ENCODE measurements around the gene FBXL2. TPM values are rescaled to one million over a fixed set of nuclear protein-coding genes. Genes with fewer than 3 reads are reported as not detected.
"Not testable (repeated sequence)": the region's sequence is repeated elsewhere in the genome, so short reads cannot be mapped to it uniquely, and the experiment has no call there.

FBXL2 gene
- total RNA-seq, 2 experiments from 2014 or later, result not detected

DNA sequence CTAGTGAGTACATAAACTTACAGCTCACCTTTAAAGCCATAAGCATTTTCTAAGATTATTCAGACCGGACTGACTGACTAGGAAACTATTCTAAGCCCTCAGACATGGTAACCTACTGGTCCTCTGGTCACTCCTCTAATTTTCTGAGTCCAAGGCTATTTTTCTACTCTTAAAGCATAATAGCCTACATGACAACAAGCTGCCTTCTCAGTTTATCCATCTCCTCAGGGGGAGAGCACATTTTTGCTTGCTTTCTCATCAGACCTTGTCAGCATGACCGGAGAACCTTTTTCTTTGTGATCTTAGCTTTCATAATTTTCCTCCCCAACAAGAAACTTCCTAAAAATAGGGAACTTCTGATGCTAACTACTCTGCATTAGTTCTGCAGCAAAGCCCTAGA is 124.5 kb downstream of the FBXL2 start:
- H3K27ac Mint-ChIP-seq, result no peak overlapping the region
- CTCF ChIA-PET, result interaction anchor here (1.1 kb wide), 1 partner anchor 15 kb away, joined by 3 read pairs; no protein-coding TSS in a partner anchor
- no peaks in the 10 kb centered on the region for H3K27me3 Mint-ChIP-seq
- ATAC-seq (no peak), DNase-seq (no peak)
- no peaks in the 10 kb centered on the region for H3K9me3 Mint-ChIP-seq (ENCODE audit: low read depth)
- no peak overlapping the region for H3K4me3 Mint-ChIP-seq
- no peaks in the 10 kb centered on the region for H3K4me1 Mint-ChIP-seq
- peaks cover 51% of the 10 kb centered on the region for H3K36me3 Mint-ChIP-seq

GRCh38 chr3:33402936-33403335 is 125.7 kb downstream of the FBXL2 start:
- Mint-ChIP-seq H3K4me3 (no peak overlapping the region), H3K27ac (no peak overlapping the region), H3K9me3 (ENCODE audit: low read depth) (no peaks in the 10 kb centered on the region), H3K4me1 (no peaks in the 10 kb centered on the region), H3K27me3 (no peaks in the 10 kb centered on the region), H3K36me3 (peaks cover 47% of the 10 kb centered on the region)
- no peak for DNase-seq
- ATAC-seq, result no peak
- CTCF ChIA-PET, result interaction anchor here (1.8 kb wide), 1 partner anchor 30 kb away, joined by 5 read pairs; no protein-coding TSS in a partner anchor

DNA sequence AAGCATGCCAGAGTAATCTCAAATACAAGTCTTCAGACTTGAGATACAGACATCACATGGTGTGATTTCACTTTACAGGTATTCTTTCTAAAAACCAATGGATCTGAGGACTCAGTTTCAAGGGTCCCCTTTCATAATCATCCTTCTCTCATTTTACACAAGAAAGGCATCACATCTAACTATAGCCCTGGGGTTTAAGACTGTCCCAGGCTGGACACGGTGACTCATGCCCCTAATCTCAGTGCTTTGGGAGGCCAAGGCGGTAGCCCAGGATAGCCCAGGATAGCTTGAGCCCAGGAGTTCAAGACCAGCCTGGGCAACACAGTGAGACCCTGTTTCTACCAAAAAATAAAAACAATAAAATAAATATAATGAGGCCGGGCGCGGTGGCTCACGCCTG is 126.5 kb downstream of the FBXL2 start:
- no peak for DNase-seq
- no peak for ATAC-seq
- Mint-ChIP-seq H3K36me3 (peaks cover 47% of the 10 kb centered on the region), H3K27me3 (no peaks in the 10 kb centered on the region), H3K4me1 (no peaks in the 10 kb centered on the region), H3K9me3 (ENCODE audit: low read depth) (no peaks in the 10 kb centered on the region), H3K27ac (no peak overlapping the region), H3K4me3 (no peak overlapping the region)
- CTCF ChIA-PET, result interaction anchor here (1.8 kb wide), 1 partner anchor 31 kb away, joined by 5 read pairs; no protein-coding TSS in a partner anchor

- DNase-seq; H3K4me3 Mint-ChIP-seq; CTCF ChIA-PET; H3K27ac Mint-ChIP-seq; H3K4me1 Mint-ChIP-seq; H3K27me3 Mint-ChIP-seq; H3K9me3 Mint-ChIP-seq (ENCODE audit: low read depth); ATAC-seq: not testable (repeated sequence)
- peaks cover 58% of the 10 kb centered on the region for H3K36me3 Mint-ChIP-seq
These were observed 133.6 kb downstream of the FBXL2 start for GRCh38 chr3:33410816-33411215.

DNA sequence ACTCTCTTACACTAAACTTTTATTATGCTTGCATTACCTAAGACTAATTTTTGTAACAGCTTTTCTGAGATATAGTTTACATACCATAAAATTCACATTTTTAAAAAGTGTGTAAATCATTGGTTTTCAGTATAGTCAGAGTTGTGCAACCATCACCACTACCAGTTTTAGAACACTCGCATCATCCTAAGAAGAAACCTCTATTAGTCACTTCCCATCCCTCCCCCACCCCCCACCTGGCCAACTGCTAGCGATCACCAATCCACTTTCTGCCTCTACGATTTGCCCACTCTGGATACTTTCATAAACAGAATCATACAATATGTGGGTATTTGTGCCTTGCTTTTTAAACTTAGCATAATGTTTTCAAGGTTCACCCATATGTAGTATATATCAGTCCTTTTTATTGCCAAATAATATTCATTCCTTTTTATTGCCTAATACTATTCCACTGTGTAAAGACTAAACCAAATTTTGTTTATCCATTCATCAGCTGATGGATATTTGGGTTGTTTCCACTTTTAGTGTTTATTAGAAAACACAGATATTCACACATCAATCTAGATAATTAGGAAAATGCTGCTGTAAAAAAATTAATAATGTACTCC is 139.9 kb downstream of the FBXL2 start:
- no peaks in the 10 kb centered on the region for H3K9me3 Mint-ChIP-seq (ENCODE audit: low read depth)
- no peak overlapping the region for H3K4me3 Mint-ChIP-seq
- H3K4me1 Mint-ChIP-seq, result peaks cover 18% of the 10 kb centered on the region
- DNase-seq, result no peak
- no peaks in the 10 kb centered on the region for H3K27me3 Mint-ChIP-seq
- peaks cover 65% of the 10 kb centered on the region for H3K36me3 Mint-ChIP-seq
- CTCF ChIA-PET, result interaction anchor here (1.4 kb wide), 1 partner anchor 13 kb away, joined by 3 read pairs; no protein-coding TSS in a partner anchor
- no peak for ATAC-seq
- H3K27ac Mint-ChIP-seq, result no peak overlapping the region

DNA sequence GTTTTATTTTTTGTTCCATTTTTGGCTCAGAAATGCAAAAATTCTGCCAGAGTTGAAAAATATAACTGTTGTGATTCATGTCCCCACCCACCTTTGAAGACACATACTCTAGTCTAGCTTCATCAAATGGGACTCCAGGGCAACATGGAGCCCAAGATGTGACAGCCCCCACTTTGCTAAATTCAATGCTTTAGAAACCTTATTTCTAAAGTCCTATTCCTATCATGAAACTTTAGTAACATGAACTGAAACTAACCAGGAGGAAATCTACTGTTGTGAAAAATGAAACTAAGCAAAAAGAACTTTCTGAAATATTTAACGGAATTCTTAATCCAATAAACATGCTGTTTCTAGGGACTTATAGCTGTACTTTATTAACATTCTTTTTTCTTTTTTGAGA is 142.7 kb downstream of the FBXL2 start:
- ATAC-seq (no peak), DNase-seq (no peak)
- peak overlapping the region; percentile 79 for H3K27ac Mint-ChIP-seq
- H3K4me3 Mint-ChIP-seq, result no peak overlapping the region
- no peaks in the 10 kb centered on the region for H3K27me3 Mint-ChIP-seq
- H3K36me3 Mint-ChIP-seq, result peaks cover 56% of the 10 kb centered on the region
- CTCF ChIA-PET, result interaction anchor here (0.7 kb wide), 3 partner anchors 19 to 367 kb away, joined by 3 read pairs; no protein-coding TSS in a partner anchor
- peaks cover 18% of the 10 kb centered on the region for H3K4me1 Mint-ChIP-seq
- H3K9me3 Mint-ChIP-seq (ENCODE audit: low read depth), result no peaks in the 10 kb centered on the region

- Mint-ChIP-seq H3K4me3 (no peak overlapping the region), H3K27me3 (no peaks in the 10 kb centered on the region), H3K9me3 (ENCODE audit: low read depth) (no peaks in the 10 kb centered on the region), H3K27ac (no peak overlapping the region), H3K4me1 (peaks cover 18% of the 10 kb centered on the region), H3K36me3 (peaks cover 53% of the 10 kb centered on the region)
- no peak for ATAC-seq
- CTCF ChIA-PET, result no interaction called here
- no peak for DNase-seq
These were observed 143.7 kb downstream of the FBXL2 start for GRCh38 chr3:33420966-33421365.

DNA sequence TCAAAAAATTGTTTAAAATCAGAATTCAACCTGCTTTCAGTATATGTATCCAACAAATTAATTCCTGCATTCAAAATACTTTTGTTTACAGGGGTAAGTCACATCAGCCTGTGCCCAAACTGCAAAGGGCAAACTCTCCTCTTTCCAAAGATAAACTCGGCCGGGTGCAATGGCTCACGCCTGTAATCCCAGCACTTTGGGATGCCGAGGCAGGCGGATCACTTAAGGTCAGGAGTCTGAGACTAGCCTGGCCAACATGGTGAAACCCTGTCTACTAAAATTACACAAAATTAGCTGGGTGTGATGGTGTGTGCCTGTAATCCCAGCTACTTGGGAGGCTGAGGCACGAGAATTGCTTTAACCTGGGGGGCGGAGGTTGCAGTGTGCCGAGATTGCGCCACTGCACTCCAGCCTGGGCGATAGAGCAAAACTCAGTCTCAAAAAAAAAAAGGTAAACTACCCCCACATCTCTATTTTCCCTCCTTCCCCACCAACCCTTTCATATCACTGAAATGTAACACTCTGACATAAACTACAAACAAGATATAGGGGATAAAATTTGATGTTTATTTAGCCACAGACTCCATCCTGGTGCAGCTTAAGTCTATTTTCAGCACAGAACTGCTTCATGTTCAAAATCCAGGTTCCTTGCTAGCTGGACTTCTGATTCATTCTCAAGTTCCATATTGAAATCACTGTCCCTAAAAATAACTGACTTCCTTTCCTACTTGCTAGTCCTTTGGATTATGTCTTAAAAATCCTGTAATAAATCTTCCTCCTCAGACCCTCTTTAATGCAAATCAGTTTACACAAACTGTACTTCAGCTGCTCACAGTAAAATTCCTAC is 147.6 kb downstream of the FBXL2 start:
- no peak for DNase-seq
- Mint-ChIP-seq H3K4me3 (no peak overlapping the region), H3K36me3 (peaks cover 29% of the 10 kb centered on the region), H3K9me3 (ENCODE audit: low read depth) (no peaks in the 10 kb centered on the region), H3K27me3 (no peaks in the 10 kb centered on the region), H3K27ac (no peak overlapping the region), H3K4me1 (peaks cover 21% of the 10 kb centered on the region)
- no peak for ATAC-seq
- CTCF ChIA-PET, result no interaction called here

DNA sequence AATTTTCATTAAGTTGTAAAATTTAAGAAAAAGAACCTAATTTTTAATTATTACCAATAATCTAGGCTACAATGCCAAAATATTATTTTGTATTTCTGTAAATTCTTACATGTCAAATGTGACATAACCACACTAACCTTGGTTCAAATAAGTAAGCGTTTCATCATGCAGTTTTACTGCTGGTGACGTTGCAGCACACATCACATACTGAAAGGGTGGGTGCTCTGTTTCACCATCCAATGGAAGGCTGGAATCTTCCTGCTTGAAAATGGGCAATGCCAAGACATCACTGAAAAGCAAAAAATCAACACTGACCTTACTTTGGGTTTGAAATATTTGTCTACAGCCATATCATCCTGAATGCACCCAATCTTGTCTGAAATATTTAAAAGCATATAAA is 148.2 kb downstream of the FBXL2 start:
- Mint-ChIP-seq H3K27ac (no peak overlapping the region), H3K36me3 (peaks cover 26% of the 10 kb centered on the region), H3K4me1 (peaks cover 24% of the 10 kb centered on the region), H3K27me3 (no peaks in the 10 kb centered on the region), H3K9me3 (ENCODE audit: low read depth) (no peaks in the 10 kb centered on the region), H3K4me3 (no peak overlapping the region)
- CTCF ChIA-PET, result interaction anchor here (1.1 kb wide), 1 partner anchor 14 kb away, joined by 3 read pairs; no protein-coding TSS in a partner anchor
- ATAC-seq, result no peak
- no peak for DNase-seq

- CTCF ChIA-PET, result interaction anchor here (1.1 kb wide), 1 partner anchor 13 kb away, joined by 3 read pairs; no protein-coding TSS in a partner anchor
- ATAC-seq, result no peak
- H3K4me1 Mint-ChIP-seq, result peaks cover 31% of the 10 kb centered on the region
- no peaks in the 10 kb centered on the region for H3K9me3 Mint-ChIP-seq (ENCODE audit: low read depth)
- H3K27ac Mint-ChIP-seq, result no peak overlapping the region
- no peak overlapping the region for H3K4me3 Mint-ChIP-seq
- peaks cover 23% of the 10 kb centered on the region for H3K36me3 Mint-ChIP-seq
- DNase-seq, result no peak
- H3K27me3 Mint-ChIP-seq, result no peaks in the 10 kb centered on the region
These were observed 148.8 kb downstream of the FBXL2 start for GRCh38 chr3:33426068-33426467.

DNA sequence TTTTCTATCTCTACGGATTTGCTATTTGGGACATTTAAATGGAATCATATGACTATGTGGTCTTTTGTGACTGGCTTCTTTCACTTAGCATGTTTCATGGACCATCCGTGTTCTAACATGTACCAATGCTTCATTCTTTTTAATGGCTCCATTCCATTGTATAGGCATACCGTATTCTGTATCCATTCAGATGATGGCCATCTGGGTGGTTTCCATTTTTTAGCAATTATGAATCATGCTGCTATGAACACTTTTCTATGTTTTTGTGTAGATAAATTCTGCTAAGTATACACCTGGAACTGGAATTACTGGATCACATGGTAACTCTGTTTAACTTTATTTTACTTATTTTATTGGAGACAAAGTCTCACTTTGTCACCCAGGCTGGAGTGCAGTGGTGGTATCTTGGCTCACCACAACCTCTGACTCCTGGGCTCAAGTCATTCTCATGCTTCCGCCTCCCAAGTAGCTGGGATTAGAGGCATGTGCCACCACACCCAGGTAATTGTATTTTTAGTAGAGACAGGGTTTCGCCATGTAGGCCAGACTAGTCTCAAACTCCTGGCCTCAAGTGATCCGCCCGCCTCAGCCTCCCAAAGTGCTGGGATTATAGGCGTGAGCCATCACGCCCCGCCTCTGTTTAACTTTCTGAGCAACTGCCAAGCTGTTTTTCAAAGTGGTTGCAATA is 149.5 kb downstream of the FBXL2 start:
- H3K4me1 Mint-ChIP-seq, result peaks cover 36% of the 10 kb centered on the region
- CTCF ChIA-PET, result interaction anchor here (1.1 to 3.3 kb wide), 2 partner anchors 12 kb away, joined by 3 to 16 read pairs; partner anchors contain the start of gene UBP1
- DNase-seq (no peak), ATAC-seq (no peak)
- no peak overlapping the region for H3K4me3 Mint-ChIP-seq
- peaks cover 20% of the 10 kb centered on the region for H3K36me3 Mint-ChIP-seq
- H3K9me3 Mint-ChIP-seq (ENCODE audit: low read depth), result no peaks in the 10 kb centered on the region
- no peaks in the 10 kb centered on the region for H3K27me3 Mint-ChIP-seq
- no peak overlapping the region for H3K27ac Mint-ChIP-seq

DNA sequence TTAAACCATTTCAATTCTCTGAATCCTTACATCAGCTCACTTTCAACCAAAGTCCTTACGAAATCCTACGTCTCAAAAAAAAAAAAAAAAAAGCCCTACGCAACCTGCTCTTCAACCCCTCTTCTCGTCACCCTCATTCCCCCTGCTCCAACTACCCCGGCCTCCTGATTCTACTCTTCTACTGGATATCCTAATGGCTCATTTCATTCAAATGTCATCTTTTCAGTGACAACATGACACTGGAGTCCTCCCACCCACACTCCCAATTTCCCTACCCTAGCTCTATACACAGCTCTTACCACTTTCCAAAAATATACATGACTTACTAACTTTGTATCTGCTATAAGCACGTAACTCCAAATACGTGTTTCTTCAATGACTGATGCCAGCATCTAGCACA is 151.5 kb downstream of the FBXL2 start:
- Mint-ChIP-seq H3K4me3 (no peak overlapping the region), H3K27ac (no peak overlapping the region), H3K9me3 (ENCODE audit: low read depth) (no peaks in the 10 kb centered on the region), H3K4me1 (peaks cover 50% of the 10 kb centered on the region), H3K27me3 (no peaks in the 10 kb centered on the region), H3K36me3 (peaks cover 14% of the 10 kb centered on the region)
- no peak for DNase-seq
- no peak for ATAC-seq
- CTCF ChIA-PET, result interaction anchor here (3.3 kb wide), 1 partner anchor 10 kb away, joined by 16 read pairs; the partner anchor contains the start of gene UBP1

GRCh38 chr3:33429306-33429705 is 152.1 kb downstream of the FBXL2 start:
- Mint-ChIP-seq H3K36me3 (peaks cover 16% of the 10 kb centered on the region), H3K4me1 (peaks cover 53% of the 10 kb centered on the region)
- H3K4me3 Mint-ChIP-seq; DNase-seq; ATAC-seq; H3K27ac Mint-ChIP-seq; H3K27me3 Mint-ChIP-seq; H3K9me3 Mint-ChIP-seq (ENCODE audit: low read depth): not testable (repeated sequence)
- CTCF ChIA-PET, result interaction anchor here (1.1 to 3.3 kb wide), 3 partner anchors 10 to 56 kb away, joined by 3 to 16 read pairs (median 4); partner anchors contain the start of gene UBP1

All from activated CD8-positive, alpha-beta memory T cell treated with anti-CD3 and anti-CD28 coated beads, Interleukin-2, amount 10 ng/mL, durations not matched to agents 7 days and 5 days (primary cell).